ENCODE measurements around the gene GSG1. TPM values are rescaled to one million over a fixed set of nuclear protein-coding genes. Genes with fewer than 3 reads are reported as not detected.

The GSG1 gene
- total and polyA plus RNA-seq, 2 of the 8 experiments (the other 6 are each of a cell fraction or from before 2014, with no cell fraction given): 0.89 to 1.4 TPM

DNA sequence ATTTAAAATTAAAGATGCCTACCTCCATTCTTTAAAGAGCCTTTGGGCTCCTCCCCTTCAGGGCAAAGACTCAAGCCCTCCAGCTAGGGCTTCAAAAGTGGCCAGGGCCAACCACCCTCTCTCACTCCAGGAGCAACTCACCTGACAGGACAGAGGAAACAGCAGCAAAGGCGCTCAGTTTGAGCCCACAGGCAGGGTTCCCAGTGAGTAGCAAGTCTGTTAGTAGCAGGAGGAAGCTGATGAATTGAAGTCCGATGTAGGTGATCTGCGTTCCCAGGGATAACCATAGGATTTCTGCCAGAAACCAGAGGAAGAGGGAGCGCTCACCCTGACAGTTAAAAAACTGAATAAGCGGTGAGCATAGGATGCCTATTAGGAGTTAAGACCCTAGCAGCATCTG lies 15.7 kb downstream of the GSG1 start (continued):
- TF ChIP-seq POLR2AphosphoS5 (IDR thresholded peaks at IDR 0.05; ENCODE audit: low read depth, low read length) (peak; percentile 51; the same call in 1 of the 2 replicates), RAD21 (IDR thresholded peaks at IDR 0.05 in 1 of 2, conservative IDR thresholded peaks at IDR 0.05 in 1 of 2; ENCODE audit: low read depth in 2 of 2, low read length in 2 of 2) (no peak), CBX8 (IDR thresholded peaks at IDR 0.05; ENCODE audit: borderline replicate concordance, low read depth, low read length) (no peak), YY1 (IDR thresholded peaks at IDR 0.05; ENCODE audit: low read depth, low read length) (no peak), RXRA (IDR thresholded peaks at IDR 0.05; ENCODE audit: insufficient read depth, low read depth, low read length) (no peak), JUN (IDR thresholded peaks at IDR 0.05; ENCODE audit: low read depth, low read length) (no peak), JUND (IDR thresholded peaks at IDR 0.05; ENCODE audit: low read length) (no peak), TCF12 (IDR thresholded peaks at IDR 0.05; ENCODE audit: low read depth, low read length) (no peak), SIN3A (conservative IDR thresholded peaks at IDR 0.05 in 1 of 2, IDR thresholded peaks at IDR 0.05 in 1 of 2; ENCODE audit: low read depth in 1 of 2, low read length in 2 of 2) (no peak; a peak in 1 of 4 replicates), GABPA (IDR thresholded peaks at IDR 0.05; ENCODE audit: borderline replicate concordance, insufficient read depth, low read length) (no peak), KDM1A (IDR thresholded peaks at IDR 0.05; ENCODE audit: borderline replicate concordance, low read length) (no peak), TBP (IDR thresholded peaks at IDR 0.05; ENCODE audit: low read depth, low read length) (peak; percentile 72)
- TF ChIP-seq, protein P1, sequence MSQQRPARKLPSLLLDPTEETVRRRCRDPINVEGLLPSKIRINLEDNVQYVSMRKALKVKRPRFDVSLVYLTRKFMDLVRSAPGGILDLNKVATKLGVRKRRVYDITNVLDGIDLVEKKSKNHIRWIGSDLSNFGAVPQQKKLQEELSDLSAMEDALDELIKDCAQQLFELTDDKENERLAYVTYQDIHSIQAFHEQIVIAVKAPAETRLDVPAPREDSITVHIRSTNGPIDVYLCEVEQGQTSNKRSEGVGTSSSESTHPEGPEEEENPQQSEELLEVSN (IDR thresholded peaks at IDR 0.05): no peak

All from H1 (cell line).